PC-9 (cell line): ENCODE results near the gene ITIH4.

Experiments
- EZH2 ChIP-seq: fragments of 200-600 bp; sonication (generic); IDR thresholded peaks from 2 replicates; pipeline ENCODE4 v1.8.0; 2017; ENCODE audit warnings: antibody characterized with exemption, low read depth
- TF ChIP-seq, protein P1 (sequence below): fragments of 200-600 bp; sonication (generic); conservative IDR thresholded peaks from 2 replicates; pipeline ENCODE4 v1.6.1; 2017; ENCODE audit warnings: mixed run types, antibody characterized with exemption, mild to moderate bottlenecking, moderate library complexity

DNA sequence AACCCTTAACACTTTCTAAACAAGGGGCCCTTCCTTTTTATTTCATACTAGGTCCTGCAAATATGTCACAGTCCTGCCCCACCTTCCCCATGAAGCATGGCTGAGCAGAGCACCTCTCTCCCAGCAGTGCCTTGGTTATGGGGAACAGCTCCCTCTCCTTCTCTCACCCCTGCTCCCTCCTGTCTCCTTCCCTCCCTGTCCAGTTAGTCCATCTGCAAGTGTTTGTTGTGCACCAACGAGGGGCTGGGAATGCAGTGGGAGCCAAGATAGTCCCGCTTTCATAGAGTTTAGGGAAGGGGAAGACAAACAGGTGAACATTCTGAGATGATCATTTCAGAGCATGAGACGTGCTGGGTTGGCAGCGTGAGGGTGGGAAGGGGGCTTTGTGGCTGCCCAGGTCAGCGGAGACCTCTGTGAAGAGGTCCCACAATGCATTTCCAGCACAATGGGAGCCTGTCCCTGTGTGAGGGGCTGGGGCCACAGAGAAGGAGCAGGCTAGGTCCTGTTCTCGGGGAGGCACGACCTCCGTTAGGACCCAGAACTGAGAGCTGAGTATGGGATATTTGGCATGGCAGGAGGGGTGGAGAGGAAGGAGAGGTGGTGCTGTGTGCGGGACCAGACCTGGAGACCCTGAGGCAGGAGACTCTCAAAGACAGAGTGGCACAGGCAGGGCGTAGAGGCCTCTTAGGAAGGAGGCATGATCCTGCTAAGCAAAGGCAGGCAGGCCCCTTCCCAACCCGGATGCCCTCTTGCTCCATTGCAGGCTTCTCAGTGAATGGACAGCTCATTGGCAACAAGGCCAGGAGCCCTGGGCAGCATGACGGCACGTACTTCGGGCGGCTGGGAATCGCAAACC is 41.4 kb downstream of the ITIH4 start:
- TF ChIP-seq, protein P1, sequence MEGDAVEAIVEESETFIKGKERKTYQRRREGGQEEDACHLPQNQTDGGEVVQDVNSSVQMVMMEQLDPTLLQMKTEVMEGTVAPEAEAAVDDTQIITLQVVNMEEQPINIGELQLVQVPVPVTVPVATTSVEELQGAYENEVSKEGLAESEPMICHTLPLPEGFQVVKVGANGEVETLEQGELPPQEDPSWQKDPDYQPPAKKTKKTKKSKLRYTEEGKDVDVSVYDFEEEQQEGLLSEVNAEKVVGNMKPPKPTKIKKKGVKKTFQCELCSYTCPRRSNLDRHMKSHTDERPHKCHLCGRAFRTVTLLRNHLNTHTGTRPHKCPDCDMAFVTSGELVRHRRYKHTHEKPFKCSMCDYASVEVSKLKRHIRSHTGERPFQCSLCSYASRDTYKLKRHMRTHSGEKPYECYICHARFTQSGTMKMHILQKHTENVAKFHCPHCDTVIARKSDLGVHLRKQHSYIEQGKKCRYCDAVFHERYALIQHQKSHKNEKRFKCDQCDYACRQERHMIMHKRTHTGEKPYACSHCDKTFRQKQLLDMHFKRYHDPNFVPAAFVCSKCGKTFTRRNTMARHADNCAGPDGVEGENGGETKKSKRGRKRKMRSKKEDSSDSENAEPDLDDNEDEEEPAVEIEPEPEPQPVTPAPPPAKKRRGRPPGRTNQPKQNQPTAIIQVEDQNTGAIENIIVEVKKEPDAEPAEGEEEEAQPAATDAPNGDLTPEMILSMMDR: no peak
- no peak for TF ChIP-seq EZH2
